Mucosa of stomach (tissue), 1 donor: Measurements from ENCODE around the gene FILIP1.

Experiments
- H3K27me3 ChIP-seq: one replicate; pipeline ENCODE4 v1.7.0; 2013; ENCODE audit warnings: mild to moderate bottlenecking, low read length; ENCODE audit not compliant: control insufficient read depth, insufficient read depth
- H3K36me3 ChIP-seq: one replicate; pipeline ENCODE4 v1.7.0; 2013; ENCODE audit warnings: low read length; ENCODE audit not compliant: control insufficient read depth, insufficient read depth
- H3K4me1 ChIP-seq: one replicate; pipeline ENCODE4 v1.7.0; 2013; ENCODE audit warnings: mild to moderate bottlenecking, low read length; ENCODE audit not compliant: control insufficient read depth, insufficient read depth
- H3K4me3 ChIP-seq: one replicate; pipeline ENCODE4 v1.7.0; 2013; ENCODE audit warnings: low read length
- H3K9ac ChIP-seq: one replicate; pipeline ENCODE4 v1.7.0; 2013; ENCODE audit warnings: mild to moderate bottlenecking, low read length, moderate library complexity
- H3K9me3 ChIP-seq: one replicate; pipeline ENCODE4 v1.7.0; 2013; ENCODE audit warnings: mild to moderate bottlenecking, low read length, moderate library complexity; ENCODE audit not compliant: control insufficient read depth
- donor health status: Pancreatic carcinoma.

FILIP1 gene

GRCh38 chr6:75382634-75382900 lies 111.0 kb downstream of the FILIP1 start:
- Histone ChIP-seq H3K4me1 (no peaks in the 10 kb centered on the region), H3K36me3 (no peaks in the 10 kb centered on the region), H3K4me3 (no peak overlapping the region), H3K9me3 (no peaks in the 10 kb centered on the region), H3K9ac (no peak overlapping the region), H3K27me3 (no peaks in the 10 kb centered on the region)

DNA sequence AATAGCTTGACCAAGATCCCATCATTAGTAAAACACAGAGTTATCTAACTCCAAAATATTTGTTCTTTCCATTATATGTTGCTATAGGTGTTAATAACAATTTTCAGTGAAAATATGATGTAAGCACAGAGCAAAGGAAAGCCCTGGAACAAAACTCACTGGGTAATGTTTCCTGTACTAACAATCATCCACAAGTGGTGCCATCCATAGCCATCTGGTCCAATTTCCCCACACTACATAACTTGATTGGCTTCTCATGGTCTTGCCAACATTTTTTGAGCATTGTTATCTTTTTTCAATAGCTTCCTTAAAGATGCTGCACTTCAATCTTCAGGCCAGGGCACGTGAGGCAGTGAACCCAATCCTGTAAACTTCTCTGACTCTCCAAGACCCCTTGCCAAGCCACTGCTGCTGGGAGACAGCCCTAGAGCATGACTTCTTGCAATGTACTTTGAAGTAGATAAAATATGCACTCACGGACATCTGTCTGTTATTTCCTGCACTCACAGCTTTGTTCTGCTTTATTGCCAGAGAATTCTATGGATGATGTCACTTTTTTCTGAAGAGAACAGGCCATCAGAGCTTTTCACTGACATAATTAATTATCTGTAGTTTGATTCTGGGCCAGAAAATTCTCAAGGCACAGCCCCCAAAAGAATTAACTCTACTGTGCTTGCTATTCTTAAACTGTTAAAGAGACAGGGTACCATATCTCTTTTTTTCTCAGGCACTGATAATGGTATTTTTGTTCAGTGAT lies 111.5 kb downstream of the FILIP1 start:
- Histone ChIP-seq H3K9ac (no peak overlapping the region), H3K4me1 (no peaks in the 10 kb centered on the region), H3K9me3 (no peaks in the 10 kb centered on the region), H3K36me3 (no peaks in the 10 kb centered on the region), H3K4me3 (no peak overlapping the region), H3K27me3 (no peaks in the 10 kb centered on the region)

DNA sequence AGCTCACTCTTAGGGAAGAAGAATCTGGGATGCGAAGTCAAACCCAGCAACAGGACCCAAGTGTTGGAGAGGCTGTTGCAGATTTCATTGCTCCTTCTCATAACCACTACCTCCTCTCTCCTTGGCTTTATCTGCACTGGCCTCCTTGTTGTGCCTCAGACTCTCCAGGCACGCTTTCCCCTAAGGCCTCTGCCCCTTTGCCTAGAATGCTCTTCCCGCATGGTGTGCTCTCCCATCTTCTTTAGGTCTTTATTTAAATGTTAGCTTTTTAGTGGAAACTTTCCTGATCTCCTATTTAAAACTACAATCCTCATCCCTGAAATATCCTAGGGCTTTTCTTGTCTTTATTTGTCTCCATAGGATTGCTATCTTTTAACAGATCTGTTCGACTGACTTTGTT lies 114.1 kb downstream of the FILIP1 start:
- Histone ChIP-seq H3K27me3 (no peaks in the 10 kb centered on the region), H3K9ac (no peak overlapping the region), H3K9me3 (no peaks in the 10 kb centered on the region), H3K4me1 (no peaks in the 10 kb centered on the region), H3K4me3 (no peak overlapping the region), H3K36me3 (no peaks in the 10 kb centered on the region)

DNA sequence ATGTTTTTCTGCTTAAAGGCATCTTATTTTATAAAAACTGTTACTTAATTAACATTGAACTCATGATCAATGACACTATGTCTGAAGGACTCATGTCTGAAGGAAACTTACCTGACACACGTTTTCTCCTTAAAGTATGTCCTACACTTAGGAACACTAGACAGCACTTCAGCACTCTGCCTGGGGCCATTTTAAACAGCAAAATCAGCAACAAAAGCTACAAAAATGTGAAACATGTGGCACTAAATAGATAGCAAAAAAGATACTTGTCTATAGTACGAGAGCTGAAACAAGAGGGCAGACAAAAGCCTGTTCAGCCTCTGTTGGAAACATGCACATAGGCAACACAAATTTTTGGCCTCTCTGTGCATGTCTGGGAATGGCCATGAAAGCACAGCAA lies 115.5 kb downstream of the FILIP1 start:
- no peaks in the 10 kb centered on the region for H3K36me3 ChIP-seq
- H3K4me1 ChIP-seq = no peaks in the 10 kb centered on the region
- no peaks in the 10 kb centered on the region for H3K27me3 ChIP-seq
- no peak overlapping the region for H3K4me3 ChIP-seq
- H3K9me3 ChIP-seq = no peaks in the 10 kb centered on the region
- no peak overlapping the region for H3K9ac ChIP-seq

DNA sequence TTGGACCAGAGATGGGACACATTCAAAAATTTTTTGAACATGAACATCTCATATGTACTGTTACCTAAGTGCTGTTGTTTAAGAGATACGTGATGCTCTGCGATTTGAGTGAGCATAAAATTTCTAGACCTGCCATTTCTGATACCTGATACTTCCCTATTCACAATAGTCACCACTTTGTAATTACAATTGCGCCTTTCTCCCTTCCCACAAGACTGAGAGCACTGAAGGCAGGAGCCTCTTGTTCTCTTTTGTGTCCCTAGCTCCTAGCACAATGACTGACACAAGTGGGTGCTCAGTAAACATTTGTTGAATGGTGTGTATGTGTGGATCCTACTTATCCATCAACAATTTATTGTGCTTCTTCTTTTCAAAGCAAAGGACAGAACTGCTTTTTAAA lies 116.2 kb downstream of the FILIP1 start:
- Histone ChIP-seq H3K9ac (no peak overlapping the region), H3K4me1 (no peaks in the 10 kb centered on the region), H3K27me3 (no peaks in the 10 kb centered on the region), H3K4me3 (no peak overlapping the region), H3K36me3 (no peaks in the 10 kb centered on the region), H3K9me3 (no peaks in the 10 kb centered on the region)

GRCh38 chr6:75376347-75377024 lies 117.1 kb downstream of the FILIP1 start:
- H3K4me3 ChIP-seq = no peak overlapping the region
- H3K36me3 ChIP-seq = no peaks in the 10 kb centered on the region
- no peaks in the 10 kb centered on the region for H3K9me3 ChIP-seq
- no peaks in the 10 kb centered on the region for H3K27me3 ChIP-seq
- no peaks in the 10 kb centered on the region for H3K4me1 ChIP-seq
- no peak overlapping the region for H3K9ac ChIP-seq

- Histone ChIP-seq H3K4me1 (no peaks in the 10 kb centered on the region), H3K9ac (no peak overlapping the region), H3K9me3 (no peaks in the 10 kb centered on the region), H3K4me3 (no peak overlapping the region), H3K27me3 (no peaks in the 10 kb centered on the region), H3K36me3 (no peaks in the 10 kb centered on the region)
Observed at GRCh38 chr6:75374961-75375400, 118.6 kb downstream of the FILIP1 start.

DNA sequence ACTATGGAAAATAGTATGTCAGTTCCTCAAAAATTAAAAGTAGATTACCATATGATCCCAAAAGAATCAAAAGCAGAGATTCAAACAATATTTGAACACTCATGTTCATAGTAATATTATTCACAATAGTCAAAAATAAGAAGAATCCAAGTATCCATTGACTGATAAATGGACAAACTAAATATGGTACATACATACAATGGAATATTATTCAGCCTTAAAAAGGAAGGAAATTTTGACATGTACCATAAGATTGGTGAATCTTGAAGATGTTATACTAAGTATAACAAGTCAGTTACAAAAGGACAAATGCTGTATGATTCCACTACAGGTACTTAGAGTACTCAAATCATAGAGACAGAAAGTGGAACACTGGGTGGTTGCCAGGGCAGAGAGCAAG lies 120.7 kb downstream of the FILIP1 start:
- Histone ChIP-seq H3K4me3 (no peak overlapping the region), H3K9me3 (no peaks in the 10 kb centered on the region), H3K9ac (no peak overlapping the region), H3K4me1 (no peaks in the 10 kb centered on the region), H3K27me3 (no peaks in the 10 kb centered on the region), H3K36me3 (no peaks in the 10 kb centered on the region)

DNA sequence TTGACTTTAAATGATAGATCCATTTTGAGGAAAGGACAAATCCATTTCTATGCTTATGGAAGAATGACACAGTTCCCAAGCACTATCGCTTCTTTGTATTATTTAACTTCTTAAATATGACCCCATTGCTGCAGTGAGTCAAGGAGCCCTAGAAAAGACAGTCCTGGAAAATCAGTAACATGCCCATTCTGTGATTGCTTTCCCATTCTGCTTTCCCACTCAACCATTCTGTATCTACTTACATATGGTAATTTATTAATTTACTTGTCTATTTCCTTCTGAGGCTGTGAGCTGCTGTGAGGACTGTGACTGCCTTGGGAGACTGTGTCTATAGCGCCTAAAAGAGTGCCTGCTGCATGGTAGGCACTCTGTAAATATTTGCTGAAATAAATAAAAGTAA lies 123.6 kb downstream of the FILIP1 start:
- Histone ChIP-seq H3K4me3 (no peak overlapping the region), H3K27me3 (no peaks in the 10 kb centered on the region), H3K9ac (no peak overlapping the region), H3K36me3 (no peaks in the 10 kb centered on the region), H3K4me1 (no peaks in the 10 kb centered on the region), H3K9me3 (no peaks in the 10 kb centered on the region)

DNA sequence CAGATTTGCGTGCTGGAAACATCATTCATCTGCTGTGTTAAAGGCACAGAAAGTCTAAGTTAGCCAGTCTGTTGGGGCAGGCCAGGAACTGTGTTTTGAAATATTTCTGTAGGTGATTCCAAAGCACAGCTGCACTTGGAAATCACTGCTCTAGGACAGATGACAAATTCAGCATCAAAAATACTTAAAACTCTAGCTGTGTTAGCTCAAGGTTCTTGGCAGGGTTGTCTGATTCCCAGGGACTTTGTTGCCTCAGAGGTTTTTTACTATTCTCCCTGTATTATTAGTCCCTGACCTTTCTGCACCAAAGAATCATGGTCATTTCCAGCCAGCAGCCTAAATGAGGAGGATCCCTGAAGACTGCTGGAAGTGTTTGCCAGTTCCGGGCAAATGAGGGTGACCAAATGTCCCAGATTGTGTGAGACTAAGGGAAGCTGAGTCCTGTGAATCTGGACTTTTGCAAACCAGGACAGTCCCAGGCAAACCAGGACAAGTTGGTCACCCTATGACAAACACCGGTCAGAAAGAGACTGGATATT lies 124.7 kb downstream of the FILIP1 start:
- H3K36me3 ChIP-seq = no peaks in the 10 kb centered on the region
- no peak overlapping the region for H3K4me3 ChIP-seq
- H3K9ac ChIP-seq = no peak overlapping the region
- H3K27me3 ChIP-seq = no peaks in the 10 kb centered on the region
- no peaks in the 10 kb centered on the region for H3K4me1 ChIP-seq
- H3K9me3 ChIP-seq = no peaks in the 10 kb centered on the region

- H3K4me1 ChIP-seq = no peaks in the 10 kb centered on the region
Observed at GRCh38 chr6:75368151-75368779, 125.3 kb downstream of the FILIP1 start.

GRCh38 chr6:75363304-75363703 lies 130.3 kb downstream of the FILIP1 start:
- Histone ChIP-seq H3K4me1 (no peaks in the 10 kb centered on the region), H3K4me3 (no peak overlapping the region), H3K27me3 (no peaks in the 10 kb centered on the region), H3K9me3 (no peaks in the 10 kb centered on the region), H3K36me3 (no peaks in the 10 kb centered on the region), H3K9ac (no peak overlapping the region)

More at GRCh38 chr6:75368151-75368779, 125.3 kb downstream of the FILIP1 start:
- no peak overlapping the region for H3K4me3 ChIP-seq
- no peaks in the 10 kb centered on the region for H3K36me3 ChIP-seq
- no peaks in the 10 kb centered on the region for H3K27me3 ChIP-seq
- H3K9me3 ChIP-seq = no peaks in the 10 kb centered on the region
- no peak overlapping the region for H3K9ac ChIP-seq
